HG03469 (cell line): ENCODE measurements around the gene CSGALNACT2.
"Not testable (repeated sequence)": the region's sequence is repeated elsewhere in the genome, so short reads cannot be mapped to it uniquely, and the experiment has no call there.

ENCODE experiments used
- ATAC-seq: cut with Tn5 transposase; IDR thresholded peaks from one replicate; pipeline ENCODE4 v1.9.1; 2021; ENCODE audit warnings: mild to moderate bottlenecking, moderate library complexity, moderate number of reproducible peaks; ENCODE audit not compliant: unreplicated experiment

CSGALNACT2 gene

DNA sequence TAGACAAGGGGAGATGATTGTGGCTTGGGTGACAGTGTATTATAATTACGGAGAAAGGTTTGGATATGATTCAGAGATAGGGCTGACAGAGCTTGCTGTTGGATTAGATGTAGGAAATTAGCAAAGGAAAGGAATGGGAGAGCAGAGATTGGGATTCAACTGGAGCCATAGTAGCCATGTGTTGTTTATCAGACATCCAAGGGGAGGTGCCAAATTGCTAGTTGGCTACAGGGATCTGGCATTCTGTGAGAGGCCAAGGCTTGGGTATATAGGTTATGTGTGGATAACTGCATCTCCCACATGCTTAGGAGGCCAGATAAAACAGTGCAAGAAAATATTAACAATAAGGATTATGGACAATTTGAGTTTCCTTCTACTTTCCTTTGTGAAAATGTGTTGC lies 34.9 kb downstream of the CSGALNACT2 start:
- no peak for ATAC-seq

GRCh38 chr10:43174969-43175368 lies 36.7 kb downstream of the CSGALNACT2 start:
- no peak for ATAC-seq

- ATAC-seq: no peak
These were observed 38.0 kb downstream of the CSGALNACT2 start for GRCh38 chr10:43176271-43176670.

DNA sequence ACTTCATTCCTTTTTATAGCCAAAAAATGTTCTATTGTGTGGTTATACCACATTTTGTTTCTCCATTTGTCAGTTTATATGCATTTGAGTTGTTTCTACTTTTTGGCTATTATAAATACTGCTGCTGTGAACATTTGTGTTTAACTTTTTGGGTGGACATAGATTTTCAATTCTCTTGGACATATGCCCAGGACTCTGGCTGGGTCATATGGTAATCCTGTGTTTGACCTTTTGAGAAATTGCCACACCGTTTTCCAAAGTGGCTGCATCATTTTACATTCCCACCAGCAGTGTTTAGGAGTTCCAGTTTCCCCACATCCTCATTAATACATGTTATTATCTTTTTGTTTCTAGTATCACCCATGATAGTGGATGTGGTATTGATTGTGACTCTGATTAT lies 39.4 kb downstream of the CSGALNACT2 start:
- no peak for ATAC-seq

DNA sequence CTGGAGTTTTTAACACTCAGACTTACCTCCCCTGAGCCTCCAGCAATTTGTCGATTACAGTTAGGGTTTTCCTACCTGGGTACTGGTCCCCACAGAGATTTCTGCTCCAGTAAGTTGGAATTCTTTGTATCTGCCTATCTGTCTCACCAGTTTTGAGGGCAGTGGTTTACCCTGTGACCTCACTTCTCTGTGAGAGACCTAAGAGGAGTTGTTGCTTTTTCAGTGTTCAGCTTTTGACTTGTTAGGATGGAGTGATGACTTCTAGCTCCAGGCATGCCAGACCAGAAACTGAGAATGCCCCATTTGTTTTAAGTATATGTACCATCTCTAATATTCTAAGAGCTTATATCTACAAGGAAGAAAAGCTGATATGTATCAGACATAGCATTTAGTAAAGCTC lies 42.9 kb downstream of the CSGALNACT2 start:
- no peak for ATAC-seq

GRCh38 chr10:43183764-43184163 lies 45.5 kb downstream of the CSGALNACT2 start:
- not testable (repeated sequence) for ATAC-seq

DNA sequence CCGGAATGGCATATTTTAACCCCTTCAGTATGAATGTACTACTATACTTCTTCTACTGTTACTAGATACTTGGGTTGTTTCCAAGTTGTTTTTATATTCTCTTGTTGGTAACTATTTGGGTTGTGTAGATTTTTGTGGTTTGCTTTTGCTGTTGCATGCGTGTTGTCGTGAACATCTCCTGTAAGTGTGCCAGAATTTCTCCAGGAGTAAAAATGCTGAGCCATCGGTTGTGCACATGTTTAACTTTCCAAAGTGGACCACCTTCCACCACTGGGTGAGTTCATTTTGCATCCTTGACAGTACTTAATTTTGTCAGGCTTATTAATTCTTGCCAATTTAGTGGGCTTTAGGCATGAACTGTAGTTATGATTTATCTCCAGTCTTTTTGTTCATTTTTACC lies 47.9 kb downstream of the CSGALNACT2 start:
- no peak for ATAC-seq

DNA sequence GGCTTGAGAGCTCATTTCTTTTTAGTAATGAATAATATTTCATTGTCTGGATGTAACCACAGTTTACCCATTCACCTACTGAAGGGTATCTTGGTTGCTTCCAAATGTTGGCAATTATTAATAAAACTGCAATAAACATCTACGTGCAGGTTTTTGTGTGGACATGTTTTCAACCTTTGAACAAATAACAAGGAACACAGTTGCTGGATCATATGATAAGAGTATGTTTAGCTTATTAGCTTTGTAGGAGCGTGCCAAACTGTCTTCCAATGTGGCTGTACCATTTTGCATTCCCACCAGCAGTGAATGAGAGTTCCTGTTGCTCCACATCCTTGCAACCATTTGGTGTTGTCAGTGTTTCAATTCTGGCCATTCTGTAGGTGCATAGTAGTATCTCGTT lies 49.0 kb downstream of the CSGALNACT2 start:
- ATAC-seq: no peak

GRCh38 chr10:43188702-43189101 lies 50.5 kb downstream of the CSGALNACT2 start:
- ATAC-seq: no peak

DNA sequence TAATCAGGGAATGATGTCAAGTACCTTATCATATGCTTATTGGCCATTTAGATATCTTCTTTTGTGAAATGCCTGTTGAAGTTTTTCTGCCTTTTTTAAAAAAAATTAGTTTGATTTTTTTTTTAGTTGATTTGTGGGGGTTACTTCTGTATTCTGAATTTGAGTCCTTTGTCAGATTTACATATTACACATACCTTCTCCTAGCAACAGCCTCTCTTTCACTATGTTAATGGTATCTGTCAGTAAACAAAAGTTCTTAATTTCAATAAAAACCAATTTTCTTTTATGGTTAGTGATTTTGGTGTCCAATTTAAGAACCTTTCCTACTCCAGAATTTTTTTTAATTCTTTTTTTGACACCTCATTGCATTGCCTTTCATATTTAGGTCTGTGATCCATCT lies 52.0 kb downstream of the CSGALNACT2 start:
- ATAC-seq: no peak

- no peak for ATAC-seq
These were observed 52.5 kb downstream of the CSGALNACT2 start for GRCh38 chr10:43190775-43191174.

DNA sequence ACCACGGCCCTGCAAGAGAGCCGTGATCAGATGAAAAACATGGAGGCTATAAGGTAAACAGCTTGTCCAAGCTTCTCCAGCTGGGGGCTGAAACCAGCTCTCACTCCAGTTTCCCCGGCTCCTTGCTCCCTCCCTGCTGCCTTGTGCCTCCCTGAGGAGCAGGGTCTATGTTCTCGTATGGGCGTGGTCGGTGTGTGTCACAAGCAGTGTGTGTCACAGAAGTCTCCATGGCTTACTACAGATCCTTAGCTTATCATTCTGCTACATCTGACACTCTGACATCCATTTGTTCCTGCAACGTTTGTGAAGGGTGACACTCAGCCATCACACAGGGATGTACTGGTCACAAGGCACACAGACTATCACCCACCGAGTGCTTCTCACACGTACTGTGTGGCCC lies 54.6 kb downstream of the CSGALNACT2 start:
- ATAC-seq: no peak

DNA sequence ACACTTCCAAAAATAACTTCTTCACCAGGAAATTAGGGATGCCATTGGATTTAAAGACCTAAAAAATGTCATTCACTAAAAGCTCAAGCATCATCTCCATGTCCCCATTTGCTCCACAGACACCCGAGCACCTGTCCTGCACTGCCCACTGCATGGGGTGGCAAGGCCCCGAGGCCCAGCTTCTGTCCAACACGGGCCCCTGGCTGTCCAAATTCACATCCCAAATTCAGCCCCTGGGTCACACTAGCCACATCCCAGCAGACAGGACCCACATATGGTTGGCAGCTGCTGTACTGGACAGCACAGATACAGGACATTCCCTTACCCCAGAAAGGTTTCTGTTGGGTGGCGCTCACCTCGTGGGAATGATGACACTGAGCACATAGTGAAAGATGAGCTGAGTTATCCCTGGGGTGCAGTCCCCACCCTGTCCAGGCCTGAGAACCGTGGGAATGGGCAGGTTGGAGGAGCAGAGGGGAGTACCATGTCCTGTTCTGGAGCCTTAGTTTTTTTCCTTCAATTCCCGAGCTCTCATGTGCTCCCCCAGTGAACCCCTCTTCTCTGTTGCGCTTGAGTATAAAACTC lies 55.3 kb downstream of the CSGALNACT2 start:
- ATAC-seq: no peak

DNA sequence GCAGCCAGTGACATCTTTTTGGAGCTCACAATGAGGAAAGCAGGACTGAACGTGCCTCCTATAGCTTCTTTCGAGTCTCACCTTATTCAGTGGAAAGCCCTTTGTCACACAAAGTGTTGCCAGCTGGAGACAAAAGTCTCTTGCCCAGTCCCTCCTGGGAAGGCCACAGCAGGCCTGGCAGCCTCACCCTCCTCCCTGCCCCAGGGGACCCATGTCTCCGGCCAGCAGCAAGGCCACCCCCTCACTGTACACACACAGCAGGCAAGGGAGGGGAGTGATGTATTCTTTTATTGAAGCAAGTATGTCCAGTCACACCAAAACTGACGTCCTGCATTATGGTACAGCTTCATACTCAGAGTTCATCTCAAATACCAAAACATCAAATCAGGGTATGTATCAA lies 56.0 kb downstream of the CSGALNACT2 start:
- ATAC-seq: no peak

DNA sequence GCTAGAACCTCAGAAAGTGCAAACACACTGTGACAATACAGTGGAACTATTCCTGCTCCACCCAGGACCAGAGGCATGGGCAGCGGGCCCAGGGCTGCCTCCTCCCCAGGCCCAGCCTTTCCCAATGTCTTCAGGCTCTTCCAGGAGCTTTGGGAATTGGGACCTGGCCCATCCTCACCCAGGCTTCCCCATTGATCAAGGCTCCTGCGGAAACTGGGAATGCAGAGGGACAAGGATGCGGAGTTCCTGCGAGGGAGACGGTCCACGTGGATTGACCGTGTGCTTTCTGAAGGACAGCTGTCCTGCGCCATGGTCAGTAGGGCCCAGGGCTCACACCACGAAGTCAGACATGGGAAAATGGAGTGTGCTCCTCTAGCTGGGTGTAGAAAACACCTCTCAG lies 56.6 kb downstream of the CSGALNACT2 start:
- ATAC-seq: no peak

GRCh38 chr10:43195557-43195956 lies 57.3 kb downstream of the CSGALNACT2 start:
- no peak for ATAC-seq

- no peak for ATAC-seq
These were observed 58.1 kb downstream of the CSGALNACT2 start for GRCh38 chr10:43196131-43196980.

GRCh38 chr10:43196981-43197833 lies 59.0 kb downstream of the CSGALNACT2 start:
- ATAC-seq: no peak

GRCh38 chr10:43197834-43198681 lies 59.8 kb downstream of the CSGALNACT2 start:
- no peak for ATAC-seq

- no peak for ATAC-seq
These were observed 60.4 kb downstream of the CSGALNACT2 start for GRCh38 chr10:43198682-43199005.
